Stimulated activated CD8-positive, alpha-beta memory T cell treated with anti-CD3 and anti-CD28 coated beads, Interleukin-15, amount 100 ng/mL, for 24 hours (primary cell): Measurements from ENCODE around the gene NDFIP1.
"Not testable (repeated sequence)": the region's sequence is repeated elsewhere in the genome, so short reads cannot be mapped to it uniquely, and the experiment has no call there.

Experiments
- DNase-seq: peaks from one replicate; pipeline ENCODE4 v3.0.0-alpha.2; 2020; ENCODE audit warnings: low read depth

NDFIP1 gene

DNA sequence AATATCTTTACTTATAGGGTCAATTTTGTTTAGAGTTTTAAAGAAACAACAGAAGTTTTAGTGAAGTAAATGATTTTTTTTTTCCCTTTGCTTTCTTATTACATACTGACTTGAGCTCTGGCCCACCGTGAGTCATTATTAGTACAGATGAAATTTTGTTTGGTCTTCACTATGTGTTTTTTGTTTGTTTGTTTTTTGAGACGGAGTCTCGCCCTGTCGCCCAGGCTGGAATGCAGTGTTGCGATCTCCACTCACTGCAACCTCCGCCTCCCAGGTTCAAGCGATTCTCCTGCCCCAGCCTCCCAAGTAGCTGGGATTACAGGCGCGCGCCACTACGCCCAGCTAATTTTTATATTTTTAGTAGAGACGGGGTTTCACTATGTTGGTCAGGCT, 45.9 kb downstream of the NDFIP1 start:
- DNase-seq, result not testable (repeated sequence)

DNA sequence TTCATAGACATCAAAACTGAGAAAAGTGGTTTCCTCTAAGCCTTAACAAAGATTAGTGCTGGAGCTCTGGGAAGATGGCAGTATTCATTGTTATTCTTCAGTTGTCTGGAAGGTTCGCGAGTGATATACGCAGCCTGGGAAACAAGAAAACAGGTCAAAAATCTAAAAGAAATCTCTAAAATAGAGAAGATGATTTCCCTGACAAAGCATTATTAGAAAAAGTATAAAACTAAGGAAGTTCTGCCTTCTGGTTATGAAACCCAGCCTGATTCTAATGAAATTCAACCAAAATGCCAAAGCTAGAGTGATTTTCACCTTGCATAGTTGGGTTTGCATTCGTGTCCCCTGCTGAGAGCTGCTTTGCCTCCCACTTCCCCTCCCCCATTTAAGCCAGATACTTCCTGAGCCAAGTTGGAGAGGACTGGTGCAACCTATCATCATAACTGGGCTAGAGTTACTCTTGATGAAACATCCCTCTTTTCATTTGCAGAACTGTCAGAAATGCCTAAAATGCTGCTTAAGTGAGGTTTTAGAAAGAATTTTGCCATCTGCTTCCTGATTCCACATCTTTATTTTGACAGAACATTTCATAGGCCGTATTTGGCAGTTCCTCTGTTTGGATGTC, 48.4 kb downstream of the NDFIP1 start:
- no peak for DNase-seq

DNA sequence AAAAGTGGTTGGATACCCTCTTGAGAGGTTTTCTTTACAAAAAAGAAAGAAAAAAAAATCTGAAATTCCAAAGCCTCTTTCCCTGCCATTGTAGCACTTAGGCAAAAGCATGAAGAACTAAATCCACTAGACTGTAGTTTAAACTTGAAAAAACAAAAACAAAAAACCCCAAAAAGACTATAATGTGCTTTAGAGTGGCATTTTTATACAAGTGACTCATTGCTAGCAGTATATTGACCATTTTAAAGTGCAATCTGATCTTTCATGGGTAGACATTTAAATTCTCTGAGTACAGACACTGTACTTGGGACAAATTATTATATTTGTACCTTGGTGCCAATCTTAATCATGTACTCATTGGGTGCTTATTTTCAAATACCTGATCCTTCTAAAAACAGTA, 50.8 kb downstream of the NDFIP1 start:
- DNase-seq, result no peak

DNA sequence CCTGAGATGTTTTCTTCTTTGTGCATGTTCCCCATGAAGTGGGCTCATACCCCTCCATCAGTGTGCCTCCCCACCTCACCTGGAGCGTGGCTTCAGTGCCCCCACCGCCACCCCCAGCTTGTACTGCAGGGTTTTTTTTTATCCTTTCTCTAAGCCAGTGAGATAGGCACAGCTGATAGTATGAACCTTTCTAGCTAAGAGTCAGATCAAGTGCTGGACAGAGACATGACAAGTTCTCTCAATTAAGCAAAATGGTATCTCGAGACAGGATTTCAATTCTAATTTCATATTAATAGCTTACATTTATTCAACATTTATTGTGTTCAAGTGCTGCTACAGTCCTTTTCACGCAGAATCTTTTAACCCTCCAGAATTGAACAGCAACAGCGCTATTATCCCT, 55.7 kb downstream of the NDFIP1 start:
- DNase-seq, result no peak

DNA sequence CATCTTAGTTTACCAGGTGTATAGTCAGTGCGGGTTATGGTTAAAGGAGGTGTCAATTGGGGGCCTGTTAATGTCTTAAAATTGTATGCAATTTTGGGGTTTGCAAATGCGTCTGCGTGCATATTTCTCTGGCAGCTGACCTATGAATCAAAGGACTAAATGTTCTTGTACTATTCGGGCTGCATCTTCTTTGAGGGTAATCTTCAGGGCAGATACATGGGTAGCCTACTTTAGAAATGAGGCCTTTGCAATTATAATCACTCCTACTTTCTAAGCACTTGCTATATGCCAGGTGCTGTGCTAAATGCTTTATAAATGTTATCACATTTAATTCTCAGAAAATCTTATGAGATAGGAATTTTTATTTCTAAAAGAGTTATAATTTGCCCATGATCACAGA, 58.2 kb downstream of the NDFIP1 start:
- DNase-seq, result no peak

DNA sequence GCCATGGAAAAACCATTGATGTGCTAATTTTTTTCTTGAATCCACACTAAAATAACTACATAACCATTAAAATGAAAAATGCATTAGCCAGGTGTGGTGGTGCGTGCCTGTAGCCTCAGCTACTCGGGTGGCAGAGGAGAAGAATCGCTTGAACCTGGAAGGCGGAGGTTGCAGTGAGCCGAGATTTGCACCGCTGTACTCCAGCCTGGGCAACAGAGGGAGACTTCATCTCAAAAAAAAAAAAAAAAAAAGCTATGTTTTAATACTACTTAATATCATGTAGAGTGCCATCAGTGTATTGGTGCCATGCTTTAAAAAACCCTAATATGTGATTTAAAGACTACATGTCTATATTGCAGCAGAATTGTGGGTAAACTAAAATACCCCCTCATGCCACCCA, 58.9 kb downstream of the NDFIP1 start:
- DNase-seq, result no peak

DNA sequence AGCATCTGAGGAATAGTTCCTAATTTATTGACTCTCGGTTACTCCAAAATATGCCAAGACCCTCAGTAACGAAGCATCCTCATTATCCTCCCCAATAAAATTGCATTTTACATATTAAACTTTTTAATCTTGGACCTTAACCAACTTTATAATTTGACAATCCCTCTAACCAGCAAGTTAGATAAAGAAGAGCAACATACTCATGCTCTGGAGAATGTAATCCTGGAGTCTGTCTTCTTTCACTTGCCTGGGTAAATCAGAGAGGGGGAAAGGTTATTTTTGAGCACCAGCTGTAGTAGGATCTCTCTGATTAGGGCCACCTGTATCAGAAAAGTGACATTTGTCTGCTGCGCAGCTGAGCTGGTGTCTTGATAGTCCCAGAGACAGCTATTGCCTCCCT, 59.8 kb downstream of the NDFIP1 start:
- no peak for DNase-seq

DNA sequence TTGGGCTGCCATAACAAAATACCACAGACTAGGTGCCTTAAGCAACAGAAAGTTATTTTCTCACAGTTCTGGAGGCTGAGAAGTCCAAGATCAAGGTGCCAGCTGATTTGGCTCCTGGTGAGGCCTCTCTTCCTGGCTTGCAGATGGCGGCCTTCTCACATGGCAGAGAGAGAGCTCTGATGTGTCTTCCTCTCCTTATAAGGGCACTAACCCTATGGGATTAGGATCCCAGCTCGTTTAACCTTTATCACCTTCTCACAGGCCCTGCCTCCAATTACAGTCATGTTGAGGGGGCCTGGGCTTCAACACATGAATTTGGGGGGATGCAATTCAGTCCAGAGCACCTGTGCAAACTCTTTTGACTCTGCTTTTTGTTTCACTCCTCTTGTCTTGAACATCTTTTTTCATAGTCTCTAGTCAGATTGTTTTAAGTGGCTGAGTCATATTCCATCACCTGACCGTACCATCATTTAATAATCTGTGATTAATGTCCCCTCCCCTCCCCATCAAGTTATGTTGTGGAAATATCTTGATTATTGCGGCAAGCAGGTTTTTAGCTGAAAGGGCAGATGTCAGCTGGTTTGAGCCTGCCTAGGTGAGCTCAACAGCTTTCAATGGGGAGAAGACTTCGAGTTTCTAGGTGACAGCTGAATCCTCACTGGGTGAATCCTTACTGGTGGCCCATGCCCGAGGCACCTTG, 61.8 kb downstream of the NDFIP1 start:
- no peak for DNase-seq

DNA sequence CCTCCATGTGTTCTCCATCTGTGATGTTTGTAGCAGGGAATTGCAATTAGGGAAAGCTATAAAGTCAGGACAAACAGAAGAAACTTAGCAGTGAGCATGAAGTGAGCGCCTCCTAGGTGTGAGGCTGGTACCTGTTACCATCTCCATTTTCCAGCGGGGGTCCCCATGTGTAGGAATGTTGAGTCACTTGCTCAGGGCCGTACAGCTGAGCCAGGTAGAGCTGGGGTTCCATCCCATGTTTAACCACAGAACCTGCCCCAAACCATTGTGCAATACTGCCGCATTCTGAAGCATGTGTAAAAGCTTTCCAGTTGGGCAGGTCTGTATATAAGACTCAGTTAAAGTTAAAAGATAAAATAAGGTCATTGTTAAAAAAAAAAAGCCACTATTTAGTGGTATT, 62.7 kb downstream of the NDFIP1 start:
- no peak for DNase-seq

DNA sequence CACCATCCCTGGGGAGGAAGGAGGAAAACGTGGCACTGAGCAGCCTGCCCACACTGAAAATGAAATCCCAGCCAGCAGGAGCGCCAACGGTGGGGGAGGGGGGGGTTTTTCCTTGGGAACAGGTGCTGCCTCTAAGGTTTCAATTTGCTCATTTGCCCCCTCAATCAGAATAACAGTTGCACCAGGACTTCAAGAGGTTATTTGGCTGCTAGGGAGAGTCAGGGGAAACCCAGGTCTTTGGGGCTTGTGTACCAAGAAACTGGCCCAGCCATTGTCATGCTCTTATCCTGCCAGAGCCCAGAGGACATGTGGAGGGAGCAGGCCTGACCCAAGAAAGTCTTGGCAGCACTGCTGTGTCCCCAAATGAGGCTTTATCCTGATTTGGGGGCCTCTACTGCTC, 66.5 kb downstream of the NDFIP1 start:
- DNase-seq, result no peak

DNA sequence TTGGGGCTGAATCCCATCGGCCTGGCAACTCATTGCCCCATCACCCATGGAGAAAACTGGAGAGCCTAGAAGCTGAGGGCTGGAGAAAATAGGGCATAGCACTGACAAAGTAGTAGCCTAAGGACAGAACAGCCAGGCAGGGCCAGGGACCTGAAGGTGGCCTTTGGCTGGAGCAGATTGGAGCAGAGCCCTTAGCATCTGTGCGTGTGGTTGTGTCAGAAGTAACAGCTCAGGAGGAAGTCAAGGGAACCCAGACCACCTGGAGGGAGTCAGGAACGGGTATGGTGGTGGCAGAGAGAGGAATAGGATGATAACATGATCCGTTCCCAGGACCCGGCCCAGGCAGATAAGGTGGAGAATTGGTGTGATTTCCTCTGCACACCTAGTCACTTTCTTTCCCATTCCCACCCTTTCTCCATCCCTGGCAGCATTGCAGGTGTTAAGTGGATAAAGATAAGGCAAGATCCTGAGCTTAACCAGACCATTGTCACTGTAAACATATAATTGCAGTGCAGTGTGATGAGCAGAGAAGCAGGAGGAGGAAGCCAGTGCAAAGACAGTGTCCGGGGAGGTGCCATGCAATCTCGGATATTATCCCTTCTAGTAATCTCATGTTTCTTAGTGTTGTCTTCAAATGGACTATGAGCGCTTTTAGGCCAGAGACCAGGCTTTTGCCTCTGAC, 67.0 kb downstream of the NDFIP1 start:
- DNase-seq, result no peak

DNA sequence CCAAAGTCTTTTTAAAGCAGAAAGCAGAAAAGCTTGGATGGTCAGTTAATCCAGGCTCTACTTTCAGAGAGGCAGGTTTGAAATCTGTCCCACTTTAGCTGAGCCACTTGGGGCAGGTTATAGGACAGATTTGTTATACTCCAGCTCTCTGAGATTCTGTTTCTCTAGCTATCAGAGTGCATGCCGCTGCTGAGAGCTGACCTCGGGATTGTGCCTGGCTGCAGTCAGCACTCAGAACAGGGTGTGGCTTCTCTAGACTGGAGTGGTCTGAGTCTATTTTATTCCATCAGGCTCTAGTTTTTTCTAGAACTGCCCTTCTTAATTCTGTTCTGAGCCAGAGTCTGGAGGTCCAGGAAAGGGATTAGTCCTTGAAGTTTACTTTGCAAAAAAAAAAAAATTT, 67.7 kb downstream of the NDFIP1 start:
- no peak for DNase-seq

DNA sequence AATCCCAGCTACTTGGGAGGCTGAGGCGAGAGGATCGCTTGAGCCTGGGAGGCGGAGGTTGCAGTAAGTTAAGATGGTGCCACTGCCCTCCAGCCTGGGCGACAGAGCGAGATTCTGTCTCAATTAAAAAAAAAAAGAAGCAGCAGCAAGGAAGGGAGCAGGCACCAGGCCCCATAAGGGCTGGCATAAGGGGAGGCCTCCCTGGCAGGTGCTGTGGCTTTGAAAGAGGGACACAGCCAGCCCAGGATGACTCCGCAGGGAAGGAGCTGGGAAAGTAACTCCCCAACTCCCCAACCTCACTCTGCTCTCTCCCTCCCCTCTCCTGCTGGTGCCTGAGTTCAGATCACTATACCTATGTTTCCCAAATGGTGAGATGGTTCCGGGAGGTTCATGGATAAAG, 70.1 kb downstream of the NDFIP1 start:
- no peak for DNase-seq

DNA sequence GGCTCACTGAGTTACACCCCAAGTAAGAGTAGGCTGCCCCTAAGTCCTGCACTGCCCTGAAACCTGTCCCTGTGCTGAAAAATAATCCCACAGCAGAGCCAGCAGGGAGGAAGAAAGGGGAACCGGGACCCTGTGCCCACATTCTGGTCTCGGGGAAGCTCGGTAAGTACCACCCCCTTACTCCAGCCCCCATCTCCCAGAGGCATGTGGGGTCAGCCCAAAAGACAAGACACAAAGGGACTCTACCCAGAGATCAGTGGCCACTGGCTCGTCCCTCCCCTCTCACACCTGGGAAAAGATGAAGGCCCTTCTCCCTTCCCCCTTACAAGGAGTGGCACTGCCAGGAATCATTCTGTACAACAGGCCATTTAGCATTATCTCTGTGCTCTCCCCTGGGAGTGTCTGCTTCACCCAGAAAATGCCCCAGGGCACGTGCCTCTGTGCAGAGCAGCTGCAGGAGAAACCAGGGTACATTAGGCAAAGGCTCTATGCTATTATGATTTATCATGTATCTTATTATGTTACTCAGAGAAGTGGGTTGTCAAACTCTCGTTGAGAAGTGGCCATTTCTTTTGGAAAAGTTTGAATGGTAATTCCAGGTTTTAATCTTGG, 71.3 kb downstream of the NDFIP1 start:
- no peak for DNase-seq

DNA sequence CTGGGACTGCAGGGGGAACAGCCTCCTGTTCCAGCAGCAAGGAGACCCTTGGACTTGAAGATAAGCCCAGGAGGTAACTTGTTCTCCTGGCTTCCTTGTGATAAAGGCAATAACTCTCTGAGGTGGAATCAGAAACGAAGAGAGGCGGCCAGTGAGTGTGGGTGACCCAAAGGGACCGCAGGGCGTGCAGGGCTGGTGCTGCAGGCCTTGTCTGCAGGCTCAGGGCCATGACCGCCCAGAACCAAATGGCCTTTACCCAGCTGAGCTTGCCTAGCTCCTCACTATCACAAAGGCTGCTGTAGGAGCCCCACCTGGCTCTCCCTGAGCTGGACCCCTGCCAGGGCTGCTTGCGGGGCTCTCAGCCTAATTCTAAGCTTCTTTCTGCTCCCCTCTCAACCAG, 72.5 kb downstream of the NDFIP1 start:
- DNase-seq, result no peak

DNA sequence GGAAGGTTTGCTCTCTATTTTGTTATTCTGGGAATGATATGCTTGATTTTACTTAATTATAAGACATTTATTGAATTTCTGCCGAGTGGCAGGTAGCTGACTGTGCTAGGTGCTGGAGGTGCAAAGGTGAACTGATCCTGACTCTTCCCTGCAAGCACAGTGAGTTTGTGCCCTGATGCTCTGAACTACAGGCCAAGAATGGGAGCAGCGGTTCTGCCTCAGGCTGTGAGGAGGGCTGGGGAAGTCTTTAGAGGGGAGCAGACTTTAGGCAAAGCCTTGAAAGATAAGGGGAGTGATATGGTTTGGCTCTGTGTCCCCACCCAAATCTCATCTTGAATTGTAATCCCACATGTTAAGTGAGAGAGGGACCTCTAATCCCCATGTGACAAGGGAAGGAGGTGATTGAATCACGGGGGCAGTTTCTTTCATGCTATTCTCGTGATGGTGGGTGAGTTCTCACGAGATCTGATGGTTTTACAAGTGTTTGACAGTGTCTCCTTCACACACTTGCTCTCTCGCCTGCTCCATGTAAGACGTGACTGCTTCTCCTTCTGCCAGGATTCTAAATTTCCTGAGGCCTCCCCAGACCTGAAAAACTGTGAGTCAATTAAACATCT, 73.1 kb downstream of the NDFIP1 start:
- DNase-seq, result no peak

DNA sequence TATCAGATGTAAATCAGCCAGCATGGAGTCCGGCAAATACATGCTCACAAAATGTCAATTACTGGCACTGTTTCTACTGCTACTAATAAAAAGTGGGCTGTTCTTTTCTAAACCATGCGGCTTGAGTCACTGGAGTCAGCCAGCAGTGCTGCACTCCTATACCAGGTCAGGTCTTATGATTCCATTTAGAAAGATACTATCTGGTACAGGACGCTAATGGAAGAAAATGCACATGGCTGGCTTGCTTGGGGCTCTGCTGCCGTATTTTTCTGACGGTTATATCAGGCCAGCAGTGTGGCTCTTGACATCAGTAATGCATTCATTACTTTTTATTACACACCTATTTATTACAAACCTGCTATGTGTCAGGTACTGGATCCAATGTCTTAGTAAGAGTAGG, 74.3 kb downstream of the NDFIP1 start:
- no peak for DNase-seq

DNA sequence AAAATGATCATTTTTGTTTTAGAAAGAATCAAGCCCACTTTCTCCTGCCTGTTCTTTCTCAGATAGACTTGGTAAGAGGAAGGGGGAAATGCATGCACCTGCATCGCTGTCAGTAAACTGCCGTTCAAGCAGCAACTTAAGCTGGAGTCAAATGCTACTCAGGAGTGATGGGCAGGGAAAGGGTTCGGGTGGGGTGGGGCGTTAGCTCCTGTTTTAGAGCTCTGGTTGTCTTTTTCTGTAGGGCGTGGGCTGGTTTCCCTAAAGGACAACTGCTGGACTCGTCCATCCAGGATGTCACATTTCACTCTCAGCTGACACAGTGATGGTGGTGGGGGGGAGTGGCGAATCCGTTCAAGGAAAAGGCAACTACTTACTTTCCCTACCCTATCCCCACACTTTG, 75.0 kb downstream of the NDFIP1 start:
- DNase-seq, result no peak

DNA sequence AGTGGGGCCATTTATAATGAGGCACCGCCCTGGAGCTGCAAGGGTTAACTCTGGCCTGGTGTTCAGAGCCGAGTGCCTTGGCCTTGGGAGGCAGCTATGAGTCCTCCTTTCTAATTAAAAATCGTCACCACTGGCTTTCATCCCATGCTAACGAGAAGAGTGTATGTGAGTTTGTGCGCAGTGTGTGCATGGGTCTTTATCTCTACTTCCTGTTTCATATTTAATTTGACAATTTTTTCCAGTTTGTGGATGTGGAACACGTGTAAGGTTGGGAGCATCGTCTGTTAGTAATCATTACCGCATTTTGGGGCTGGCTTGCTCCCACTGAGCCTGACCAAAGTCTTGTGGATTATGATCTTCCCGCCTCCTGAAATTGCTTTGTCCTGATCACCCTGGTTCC, 76.4 kb downstream of the NDFIP1 start:
- DNase-seq, result no peak

DNA sequence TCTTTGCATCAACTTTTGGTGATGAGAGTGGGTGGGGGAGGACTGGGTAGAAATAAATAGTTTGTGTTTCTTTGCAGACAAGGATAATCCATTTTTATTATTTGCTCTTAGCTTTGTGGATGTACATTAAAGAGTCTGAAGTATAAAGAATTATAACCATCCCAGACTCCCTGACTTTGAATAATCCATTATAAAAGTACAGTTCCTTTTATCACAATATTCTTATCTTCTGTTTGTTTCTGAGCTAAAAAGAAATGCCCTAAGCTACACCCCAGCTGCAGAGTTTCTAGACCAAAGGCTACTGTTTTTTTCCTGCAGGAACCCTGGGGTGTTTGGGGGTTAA, 77.9 kb downstream of the NDFIP1 start:
- no peak for DNase-seq

DNA sequence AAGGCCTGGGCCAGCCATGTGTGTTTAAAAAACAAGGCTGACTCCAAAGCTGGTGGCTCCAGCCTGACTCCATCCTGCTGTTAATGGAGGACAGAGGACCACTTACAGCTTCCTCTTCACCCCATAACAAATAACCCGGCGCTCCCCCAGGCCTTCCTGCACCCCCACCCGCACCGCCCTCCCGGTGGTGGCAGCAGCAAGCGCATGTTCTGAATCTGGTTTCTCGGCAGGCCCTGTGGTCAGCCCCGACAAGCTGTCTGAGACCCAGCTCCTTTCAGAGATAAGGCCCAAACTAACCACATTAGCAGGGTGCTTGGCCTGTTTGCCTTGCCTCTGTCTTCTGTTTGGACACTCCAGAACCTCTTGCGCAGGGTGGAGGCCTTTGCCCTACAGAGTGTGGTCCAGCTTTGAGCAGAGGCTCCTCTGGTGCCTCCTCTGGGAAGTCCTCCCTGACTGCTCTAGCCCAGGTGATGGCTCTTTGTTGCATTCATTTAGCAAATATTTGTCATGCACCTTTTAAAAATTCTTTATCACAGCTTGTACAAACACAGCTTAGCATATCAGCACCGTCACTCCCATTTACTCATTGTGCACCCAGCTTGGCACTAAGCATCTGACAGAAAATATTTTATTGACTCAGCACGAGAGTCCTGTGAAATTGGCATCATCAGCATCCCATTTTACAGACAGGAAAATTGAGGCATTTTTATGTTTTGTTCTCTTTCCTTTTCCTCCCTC, 78.4 kb downstream of the NDFIP1 start:
- DNase-seq, result no peak

DNA sequence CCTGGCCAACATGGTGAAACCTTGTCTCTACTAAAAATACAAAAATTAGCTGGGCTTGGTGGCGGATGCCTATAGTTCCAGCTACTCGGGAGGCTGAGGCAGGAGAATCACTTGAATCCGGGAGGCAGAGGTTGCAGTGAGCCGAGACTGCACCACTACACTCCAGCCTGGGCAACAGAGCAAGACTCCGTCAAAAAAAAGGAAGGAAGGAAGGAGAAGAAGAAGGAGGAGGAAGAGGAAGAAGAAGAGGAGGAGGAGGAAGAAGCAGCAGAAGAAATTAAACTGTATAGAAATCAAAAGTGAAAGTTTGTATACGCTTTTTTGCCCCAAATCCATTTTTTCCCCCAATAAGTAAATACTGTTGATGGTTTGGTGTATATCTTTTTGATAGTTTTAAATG, 80.1 kb downstream of the NDFIP1 start:
- DNase-seq, result not testable (repeated sequence)
